HG03354 (cell line): ENCODE data around the gene ACSM6.

Experiments used
- ATAC-seq: cut with Tn5 transposase; IDR thresholded peaks from one replicate; pipeline ENCODE4 v1.9.1; 2021; ENCODE audit warnings: mild to moderate bottlenecking; ENCODE audit not compliant: unreplicated experiment, poor library complexity, severe bottlenecking

The ACSM6 gene

GRCh38 chr10:95242581-95243317, 48.7 kb downstream of the ACSM6 start:
- no peak for ATAC-seq

GRCh38 chr10:95243318-95243617, 49.2 kb downstream of the ACSM6 start:
- ATAC-seq: no peak

- no peak for ATAC-seq
These were observed 50.1 kb downstream of the ACSM6 start for GRCh38 chr10:95244152-95244551.

GRCh38 chr10:95245425-95246055, 51.5 kb downstream of the ACSM6 start:
- peak; percentile 89 for ATAC-seq

GRCh38 chr10:95246582-95247051, 52.6 kb downstream of the ACSM6 start:
- ATAC-seq: peak; percentile 46

- ATAC-seq: no peak
These were observed 53.3 kb downstream of the ACSM6 start for GRCh38 chr10:95247200-95247880.

GRCh38 chr10:95247881-95248583, 54.0 kb downstream of the ACSM6 start:
- ATAC-seq: no peak

GRCh38 chr10:95248989-95249388, 55.0 kb downstream of the ACSM6 start:
- ATAC-seq: no peak

- ATAC-seq: no peak
These were observed 55.4 kb downstream of the ACSM6 start for GRCh38 chr10:95249467-95249866.

GRCh38 chr10:95250856-95251255, 56.8 kb downstream of the ACSM6 start:
- no peak for ATAC-seq

- no peak for ATAC-seq
These were observed 59.0 kb downstream of the ACSM6 start for GRCh38 chr10:95253007-95253406.

GRCh38 chr10:95253686-95254085, 59.6 kb downstream of the ACSM6 start:
- no peak for ATAC-seq

GRCh38 chr10:95254629-95255028, 60.6 kb downstream of the ACSM6 start:
- no peak for ATAC-seq

- ATAC-seq: no peak
These were observed 62.2 kb downstream of the ACSM6 start for GRCh38 chr10:95256268-95256667.

GRCh38 chr10:95257849-95258248, 63.8 kb downstream of the ACSM6 start:
- ATAC-seq: no peak

- no peak for ATAC-seq
These were observed 66.4 kb downstream of the ACSM6 start for GRCh38 chr10:95260397-95260881.

GRCh38 chr10:95260909-95261552, 67.0 kb downstream of the ACSM6 start:
- ATAC-seq: no peak

GRCh38 chr10:95261926-95262325, 67.9 kb downstream of the ACSM6 start:
- ATAC-seq: no peak

- no peak for ATAC-seq
These were observed 68.9 kb downstream of the ACSM6 start for GRCh38 chr10:95262763-95263518.
